Activated T-cell treated with anti-CD3 and anti-CD28 coated beads for 1 hour (primary cell): Measurements from ENCODE around the gene ATP9A.

ENCODE experiments used
- DNase-seq: peaks from one replicate; pipeline ENCODE4 v3.0.0-alpha.2; 2020; ENCODE audit warnings: low read depth

Gene ATP9A

DNA sequence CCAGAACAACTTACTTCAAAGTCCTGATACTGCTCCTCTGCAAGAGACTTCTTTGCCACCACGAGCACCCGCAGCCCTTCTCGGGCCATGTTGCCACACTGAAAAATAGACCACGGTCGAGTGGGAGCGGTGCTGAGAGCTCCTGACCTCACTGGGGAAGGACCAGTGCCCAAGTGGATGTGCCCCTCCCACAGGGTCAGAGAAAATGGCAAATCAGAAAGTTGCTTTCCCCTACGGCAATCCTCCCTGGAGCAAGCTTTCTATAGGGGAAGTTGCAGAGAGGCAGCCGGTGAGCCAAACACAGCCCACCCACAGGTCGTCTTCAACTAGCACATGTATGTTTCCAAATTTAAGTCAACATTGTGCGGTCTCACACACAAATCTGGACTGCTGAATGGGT is 140.6 kb downstream of the ATP9A start:
- DNase-seq: no peak

DNA sequence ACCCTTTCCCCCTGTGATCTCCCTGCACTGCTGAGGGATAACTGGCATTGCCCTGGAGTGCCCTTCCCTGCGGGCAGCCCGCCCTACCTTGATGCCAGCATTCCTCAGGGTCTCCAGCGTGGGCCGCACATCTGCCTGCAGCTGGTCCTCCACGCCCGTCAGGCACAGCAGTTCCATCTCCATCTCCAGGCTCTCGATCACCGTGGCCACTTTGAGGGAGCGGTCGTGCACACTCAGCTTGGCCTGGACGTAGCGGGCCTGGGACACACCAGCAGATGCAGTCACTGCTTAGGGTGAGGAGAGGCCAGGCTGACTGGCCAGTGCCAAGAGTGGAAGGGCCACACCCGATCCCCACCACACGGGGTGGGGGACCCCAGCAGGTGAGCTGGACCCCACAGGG is 143.1 kb downstream of the ATP9A start:
- DNase-seq: no peak

DNA sequence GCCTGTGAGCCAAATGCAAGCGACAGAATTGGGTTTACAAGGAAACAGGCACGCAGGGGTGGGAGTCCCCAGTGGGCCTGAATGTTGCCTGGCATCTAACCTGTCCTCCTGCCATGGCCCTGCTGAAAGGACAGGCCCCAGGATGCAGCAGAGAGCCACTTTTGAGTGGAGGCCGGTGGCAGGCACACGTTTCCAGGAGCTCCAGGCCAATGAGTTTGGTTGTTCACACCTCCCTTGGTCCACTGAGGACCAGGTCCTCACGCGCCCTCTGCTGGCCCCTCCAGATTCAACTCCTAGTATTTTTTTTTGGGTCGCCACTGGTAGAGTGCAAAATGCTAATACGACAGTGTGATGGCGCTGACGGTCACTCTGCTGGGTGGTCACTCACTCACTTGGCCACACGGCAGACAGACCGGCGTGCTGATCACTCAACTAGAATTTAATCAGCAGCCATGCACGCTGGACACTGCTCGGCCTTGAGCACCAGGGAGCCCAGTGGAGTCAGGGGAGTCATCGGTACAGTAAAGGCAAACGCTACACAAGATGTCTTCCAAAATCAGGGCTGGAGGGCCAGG is 143.9 kb downstream of the ATP9A start:
- peak; percentile 47 for DNase-seq

DNA sequence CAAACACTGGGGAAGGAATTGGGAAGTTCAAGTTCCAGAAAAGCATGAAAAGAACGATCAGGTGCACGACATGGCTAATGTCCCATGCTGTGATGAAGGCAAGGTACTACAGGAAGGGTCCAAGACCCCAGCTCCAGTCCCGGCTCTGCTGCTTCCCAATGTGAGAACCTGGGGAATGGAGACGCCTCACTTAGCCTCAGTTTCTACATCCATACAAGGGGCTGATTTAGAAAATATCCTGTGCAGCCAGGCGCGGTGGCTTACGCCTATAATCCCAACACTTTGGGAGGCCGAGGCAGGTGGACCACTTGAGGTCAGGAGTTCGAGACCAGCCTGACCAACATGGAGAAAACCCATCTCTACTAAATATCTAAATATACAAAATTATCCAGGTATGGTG is 144.9 kb downstream of the ATP9A start:
- DNase-seq: no peak

DNA sequence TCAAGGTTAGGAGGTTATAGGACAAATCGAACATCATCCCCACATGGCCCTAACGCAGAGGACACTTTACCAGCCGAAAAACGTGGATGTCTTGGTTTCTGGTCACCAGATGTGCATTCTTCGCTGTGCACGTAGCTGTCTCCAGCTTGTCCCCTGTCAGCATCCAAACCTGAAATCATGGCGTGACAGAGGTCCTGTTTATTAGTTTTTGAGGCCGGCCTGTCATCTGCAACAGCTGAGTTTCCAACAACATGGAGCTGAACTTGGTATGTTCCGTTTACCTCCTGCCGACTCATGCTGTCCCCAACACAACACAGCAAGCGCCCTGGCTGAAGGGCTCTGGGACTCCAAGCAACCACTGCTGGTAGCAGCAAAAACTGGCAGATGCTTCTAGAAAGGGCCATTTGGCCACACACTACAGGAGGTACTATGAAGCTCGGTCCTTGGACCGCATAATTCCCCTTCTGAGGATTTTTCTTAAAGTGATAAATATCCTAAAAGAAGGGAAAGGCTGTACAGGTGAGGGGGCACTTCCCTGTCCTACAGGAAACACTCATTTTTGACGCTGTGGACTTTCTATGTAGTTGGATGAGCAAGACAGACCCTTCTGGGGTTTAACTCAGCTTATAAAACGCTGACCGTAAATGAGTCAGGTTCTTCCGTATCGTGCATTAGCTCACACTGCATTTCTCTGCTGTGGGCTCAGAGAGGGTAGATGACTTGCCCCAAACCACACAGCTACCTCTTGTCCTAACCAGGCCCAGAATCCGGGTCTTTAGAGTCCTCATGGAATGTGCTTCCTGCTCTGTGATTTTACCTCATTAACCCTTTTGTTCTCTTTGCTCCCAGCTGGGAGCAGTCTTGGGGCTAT is 146.0 kb downstream of the ATP9A start:
- DNase-seq: no peak

DNA sequence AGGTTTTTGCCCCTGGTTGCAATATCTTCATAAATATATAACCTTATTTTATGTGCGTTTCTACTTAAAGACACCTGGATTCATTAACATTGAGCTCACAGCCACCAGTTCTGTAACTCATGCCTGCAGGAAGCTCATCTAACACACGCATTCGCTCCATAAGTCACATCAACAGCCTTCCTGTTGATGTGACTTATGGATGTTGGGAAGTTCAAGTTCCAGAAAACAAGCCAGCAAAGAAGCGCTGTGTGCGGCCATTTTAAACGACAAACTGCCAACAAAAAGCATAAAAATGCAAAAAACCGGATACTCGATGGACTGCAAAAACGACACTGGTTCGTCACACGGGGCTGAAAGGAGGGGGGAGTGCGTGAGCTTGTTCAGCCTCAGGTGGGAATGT is 147.8 kb downstream of the ATP9A start:
- DNase-seq: no peak

DNA sequence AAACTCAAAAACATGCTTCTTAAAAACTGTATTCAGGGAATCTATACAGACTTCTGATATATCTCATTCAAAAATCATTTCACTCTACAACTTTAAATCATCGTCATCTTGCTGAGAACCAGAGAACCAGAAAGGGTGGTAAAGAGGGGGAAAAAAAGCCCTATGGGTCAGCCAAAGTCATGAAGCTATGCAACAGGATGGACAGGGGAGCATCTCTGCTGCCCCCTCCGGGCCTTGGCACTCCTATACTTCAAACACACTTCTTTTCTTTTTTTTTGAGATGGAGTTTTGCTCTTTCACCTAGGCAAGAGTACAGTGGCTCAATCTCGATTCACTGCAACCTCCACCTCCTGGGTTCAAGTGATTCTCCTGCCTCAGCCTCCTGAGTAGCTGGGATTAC is 152.1 kb downstream of the ATP9A start:
- DNase-seq: no peak

DNA sequence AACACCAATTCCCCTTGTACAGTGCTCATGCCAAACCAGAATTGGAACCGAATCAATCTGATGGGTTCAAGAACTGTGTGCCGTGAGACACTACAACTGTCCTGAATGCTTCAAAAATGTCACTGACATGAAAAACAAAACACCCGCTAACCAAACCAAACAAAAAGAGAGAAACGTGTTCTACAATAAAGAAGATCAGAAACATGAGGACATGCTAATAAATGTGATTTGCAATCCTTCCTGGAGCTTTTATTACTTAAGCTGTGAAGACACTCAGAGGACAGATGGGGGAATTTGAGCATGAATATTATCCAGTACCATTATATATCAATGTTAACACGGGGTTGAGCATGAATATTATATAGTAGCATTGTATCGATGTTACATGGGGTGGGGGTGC is 153.5 kb downstream of the ATP9A start:
- DNase-seq: no peak

DNA sequence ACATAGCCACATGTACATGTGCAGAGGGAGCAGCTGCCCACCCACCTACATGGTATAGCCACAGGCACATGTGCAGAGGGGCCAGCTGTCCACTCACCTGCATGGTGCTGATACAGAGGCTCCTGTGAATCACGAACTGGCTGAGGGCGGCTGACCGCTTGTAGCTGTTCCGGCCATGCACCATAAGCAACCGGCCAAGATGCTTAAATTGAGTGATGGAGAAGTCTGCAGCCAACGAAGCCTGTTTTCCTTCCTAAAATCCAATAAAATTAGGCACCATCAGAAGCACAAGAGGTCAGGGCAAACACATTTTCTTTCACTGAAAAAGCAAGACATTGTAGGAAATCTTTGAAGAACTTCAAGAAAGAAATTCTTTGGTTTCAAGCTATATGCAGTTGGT is 154.6 kb downstream of the ATP9A start:
- no peak for DNase-seq

DNA sequence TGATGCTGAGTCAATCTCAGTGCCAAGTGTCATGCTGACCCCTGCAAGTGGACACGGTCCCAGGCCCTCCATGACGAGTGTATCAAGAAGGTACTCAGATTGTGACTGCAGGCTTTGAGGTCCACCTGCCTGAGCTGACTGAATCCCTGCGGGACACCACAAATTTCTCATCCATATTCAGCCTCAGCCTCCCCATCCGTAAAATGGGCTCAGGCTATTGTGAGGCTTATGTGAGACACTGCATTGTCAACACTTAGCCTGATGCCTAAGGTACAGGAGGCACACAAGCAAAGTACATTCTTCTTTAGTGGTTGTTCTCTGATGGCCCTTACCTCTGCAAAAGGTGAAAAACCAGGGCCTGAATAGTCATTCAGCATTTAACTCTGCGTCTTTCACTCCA is 155.3 kb downstream of the ATP9A start:
- DNase-seq: no peak

DNA sequence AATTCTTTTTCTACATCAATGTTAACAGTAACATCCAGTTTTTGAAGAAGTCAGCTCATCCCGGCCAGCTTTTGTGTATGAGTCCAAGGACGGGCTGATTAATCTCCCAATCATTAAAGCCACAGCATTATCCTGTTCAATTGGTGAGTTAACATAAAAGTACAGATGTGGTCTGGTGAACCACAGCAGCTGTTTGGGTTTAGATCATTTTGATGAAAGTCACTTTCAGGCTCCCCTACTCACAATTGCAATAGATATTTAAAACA is 156.6 kb downstream of the ATP9A start:
- DNase-seq: no peak

DNA sequence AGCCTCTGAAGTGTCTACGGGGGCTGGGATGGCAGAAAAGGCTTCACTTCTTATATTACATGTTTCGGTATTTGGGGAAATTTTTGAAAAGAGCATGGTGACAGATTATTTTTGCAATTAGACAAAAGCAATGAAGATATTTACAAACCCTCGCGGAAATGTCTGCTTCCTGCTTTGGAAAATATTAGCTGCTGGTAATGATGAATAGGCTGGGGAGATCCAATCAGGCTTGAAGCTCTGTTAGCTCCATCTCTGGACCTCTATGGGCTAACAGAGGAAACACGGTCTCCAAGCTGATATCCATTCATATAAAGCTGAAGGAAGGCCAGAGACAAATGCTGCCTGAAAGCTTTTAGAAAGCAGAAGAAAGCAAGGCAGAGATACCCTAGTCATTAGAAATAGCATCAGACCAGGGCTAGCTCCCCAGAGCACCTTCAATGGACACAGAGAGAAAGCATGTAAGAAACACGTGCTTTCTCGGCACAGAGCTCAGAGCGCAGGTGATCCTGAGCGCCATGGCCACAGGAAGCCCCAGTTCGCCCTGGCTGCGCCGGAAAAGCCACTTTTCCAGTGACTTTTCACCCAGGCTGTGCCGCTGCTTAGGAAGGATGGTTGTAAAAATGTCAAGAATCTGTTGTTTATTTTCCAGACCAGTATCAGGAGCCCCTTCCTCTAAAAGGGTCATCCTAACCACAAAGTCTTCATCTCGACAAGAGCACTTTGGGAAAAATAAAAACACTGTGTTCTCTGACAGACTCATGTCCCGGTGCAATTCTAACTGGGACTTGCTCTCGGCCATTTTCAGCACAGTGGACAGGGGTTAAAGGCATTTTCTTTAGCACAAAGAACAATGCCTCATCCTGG is 157.2 kb downstream of the ATP9A start:
- DNase-seq: no peak

DNA sequence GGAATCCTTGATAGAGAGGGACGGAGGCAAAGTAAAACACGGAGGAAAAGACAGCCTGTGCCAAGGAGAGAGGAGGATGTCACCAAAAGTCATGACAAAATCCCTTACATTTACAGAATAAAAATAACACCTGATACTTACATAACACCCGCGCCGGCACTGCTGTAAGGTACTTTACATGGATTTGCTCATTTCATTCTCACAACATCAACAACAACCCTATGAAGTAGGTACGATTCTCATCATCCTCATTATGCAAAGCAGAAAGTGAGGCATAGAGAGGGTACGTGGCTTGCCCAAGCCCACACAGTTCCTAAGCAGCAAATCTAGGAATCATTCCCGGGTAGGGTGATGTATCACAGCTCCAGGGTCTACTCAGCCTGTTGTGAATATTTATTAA is 158.1 kb downstream of the ATP9A start:
- no peak for DNase-seq

DNA sequence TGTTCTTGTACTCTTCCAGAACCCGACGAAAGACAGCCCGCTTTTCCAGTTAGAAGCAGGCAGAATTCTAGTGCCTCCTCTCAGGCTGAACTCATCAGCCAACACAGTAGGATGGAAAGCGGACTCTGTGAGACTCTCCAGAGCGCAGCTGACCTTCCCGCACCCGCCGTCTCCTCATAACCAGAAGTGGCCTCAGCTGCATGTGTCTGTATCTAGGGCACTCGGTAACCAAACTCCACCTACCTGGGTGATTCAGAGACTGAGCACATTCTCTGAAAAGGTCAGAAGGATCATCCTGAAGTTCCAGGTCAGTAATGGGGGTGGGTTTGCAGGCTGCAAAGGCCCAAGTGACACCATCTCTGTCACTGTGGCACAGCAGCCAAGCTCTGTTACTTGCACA is 158.9 kb downstream of the ATP9A start:
- no peak for DNase-seq

DNA sequence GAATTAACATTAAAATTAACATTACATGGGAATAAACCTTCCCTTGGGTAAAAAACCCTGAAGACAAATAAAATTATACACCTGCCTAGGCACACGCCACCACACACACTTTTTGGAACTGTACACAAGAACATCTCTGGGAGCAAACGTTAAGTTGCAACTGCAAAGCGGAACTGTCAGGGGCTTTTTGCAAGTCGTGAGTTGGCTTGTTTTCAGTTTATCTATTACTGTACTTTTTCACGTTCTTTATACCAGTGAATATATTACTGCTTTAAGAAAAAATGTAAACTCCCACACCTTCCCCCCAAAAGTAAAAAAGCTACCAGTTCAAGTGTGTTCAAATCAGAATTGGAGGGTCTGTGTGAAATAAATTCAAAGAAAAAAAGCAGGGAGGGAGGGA is 160.1 kb downstream of the ATP9A start:
- no peak for DNase-seq

DNA sequence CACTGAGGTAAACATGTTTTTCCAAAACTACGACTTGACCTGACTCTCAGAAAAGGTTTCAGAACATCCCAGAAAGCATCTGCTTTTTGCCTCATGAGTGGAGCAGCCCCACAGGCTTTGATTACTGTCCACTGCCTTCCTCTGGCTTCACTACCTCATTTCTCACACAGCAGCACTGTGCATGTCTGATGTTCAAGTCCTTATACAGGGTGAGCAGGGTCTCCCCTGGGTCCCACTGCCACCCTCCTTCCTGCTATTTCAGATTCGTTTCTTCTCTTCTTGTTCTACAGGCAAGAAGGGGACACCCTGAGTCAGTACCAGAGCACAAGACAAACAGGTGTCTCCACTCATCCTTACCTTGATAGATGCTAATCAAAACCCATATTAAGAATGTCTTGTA is 161.0 kb downstream of the ATP9A start:
- DNase-seq: no peak

DNA sequence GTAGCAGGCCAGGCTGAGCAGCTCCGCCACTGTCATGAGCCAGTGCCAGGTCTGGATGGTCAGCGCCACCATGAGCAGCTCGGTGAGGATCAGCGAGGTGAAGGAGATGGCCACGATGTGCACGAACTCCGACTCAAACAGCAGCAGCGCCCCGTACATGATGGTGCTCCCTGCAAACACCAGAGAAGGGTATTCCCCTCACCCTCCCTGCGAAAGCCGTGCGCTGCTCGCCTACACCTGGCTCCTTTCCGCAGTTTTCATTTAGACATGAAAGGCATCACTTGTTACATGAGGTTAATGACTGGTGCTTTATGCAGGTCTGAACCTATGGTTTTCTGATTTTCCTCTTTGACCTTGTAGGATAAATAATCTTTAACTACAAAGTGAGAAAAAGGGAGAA is 163.3 kb downstream of the ATP9A start:
- DNase-seq: no peak

DNA sequence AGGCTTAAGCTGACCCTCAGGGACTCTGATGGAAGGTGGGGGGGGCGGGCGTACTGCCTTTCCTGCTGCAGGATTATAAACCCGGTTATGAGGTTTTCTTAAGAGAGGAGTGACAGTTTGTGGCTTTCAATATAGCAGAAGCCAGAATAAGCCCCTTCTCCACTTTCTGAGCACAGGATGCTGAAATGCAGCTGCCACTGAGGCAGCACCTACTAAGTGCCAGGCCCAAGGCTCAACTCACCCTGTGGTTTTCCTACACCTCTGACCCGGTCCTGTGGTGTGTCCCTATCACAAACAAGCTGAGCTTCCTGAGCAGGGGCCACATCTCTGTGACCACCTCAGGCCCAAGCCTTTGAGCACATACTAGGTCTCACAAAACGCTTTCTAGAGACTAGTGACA is 166.1 kb downstream of the ATP9A start:
- DNase-seq: no peak

DNA sequence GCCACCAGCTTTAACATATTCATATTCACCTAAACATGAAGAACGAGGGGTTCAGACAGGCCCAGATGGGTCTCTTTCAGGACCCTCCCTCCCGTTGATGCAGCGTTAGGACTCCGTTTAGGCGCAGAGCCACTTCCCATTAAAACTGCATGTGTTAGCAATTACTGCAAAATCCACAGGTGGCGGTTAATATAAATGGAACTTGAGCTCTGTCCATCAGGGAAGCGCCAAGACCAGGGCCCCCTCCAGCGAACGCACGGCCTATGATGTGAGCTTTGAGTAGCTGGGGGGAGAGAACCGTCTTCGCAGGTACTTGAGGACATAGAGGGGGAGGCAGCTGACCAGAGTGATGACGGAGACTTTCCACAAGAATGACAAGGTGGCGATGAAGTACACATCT is 167.2 kb downstream of the ATP9A start:
- no peak for DNase-seq

DNA sequence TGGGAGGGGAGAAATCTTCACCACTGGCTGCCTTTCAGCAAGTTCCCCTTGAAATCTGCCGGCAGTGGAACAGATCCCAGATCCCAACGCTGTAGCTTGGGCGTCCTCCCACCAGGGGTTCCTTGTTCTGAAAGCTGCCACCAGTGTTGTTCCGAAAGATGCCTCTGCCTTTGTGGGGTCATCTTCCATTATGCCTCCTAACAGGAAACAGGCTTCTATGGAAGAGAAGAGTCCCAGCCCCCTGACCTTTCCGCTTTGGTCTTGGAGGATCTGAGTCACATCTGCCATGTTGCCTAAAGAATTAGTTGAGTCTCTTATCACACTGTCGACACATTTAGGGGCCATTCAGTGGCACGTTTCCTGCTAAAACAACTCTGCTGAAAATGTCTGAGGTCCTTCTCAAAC is 168.2 kb downstream of the ATP9A start:
- no peak for DNase-seq

DNA sequence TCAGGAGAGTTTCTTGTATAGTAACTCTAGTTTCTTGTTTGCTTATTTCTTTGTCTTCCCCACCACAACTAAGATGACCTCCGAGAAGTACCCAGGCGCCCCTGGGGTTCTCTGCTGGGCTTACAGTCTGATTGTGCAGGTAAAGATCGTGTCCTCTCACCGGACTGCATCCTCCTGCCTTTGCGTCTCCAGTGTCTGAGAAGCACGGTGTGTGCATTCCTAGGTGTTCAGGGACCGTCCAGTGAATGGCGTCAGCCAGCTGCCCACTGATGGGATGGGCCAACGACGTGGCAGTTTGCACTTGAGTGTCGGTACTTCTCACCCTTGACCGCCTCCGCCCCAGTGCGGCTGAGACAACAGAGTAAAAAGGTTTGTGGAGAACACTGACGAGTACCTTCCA is 169.6 kb downstream of the ATP9A start:
- no peak for DNase-seq

DNA sequence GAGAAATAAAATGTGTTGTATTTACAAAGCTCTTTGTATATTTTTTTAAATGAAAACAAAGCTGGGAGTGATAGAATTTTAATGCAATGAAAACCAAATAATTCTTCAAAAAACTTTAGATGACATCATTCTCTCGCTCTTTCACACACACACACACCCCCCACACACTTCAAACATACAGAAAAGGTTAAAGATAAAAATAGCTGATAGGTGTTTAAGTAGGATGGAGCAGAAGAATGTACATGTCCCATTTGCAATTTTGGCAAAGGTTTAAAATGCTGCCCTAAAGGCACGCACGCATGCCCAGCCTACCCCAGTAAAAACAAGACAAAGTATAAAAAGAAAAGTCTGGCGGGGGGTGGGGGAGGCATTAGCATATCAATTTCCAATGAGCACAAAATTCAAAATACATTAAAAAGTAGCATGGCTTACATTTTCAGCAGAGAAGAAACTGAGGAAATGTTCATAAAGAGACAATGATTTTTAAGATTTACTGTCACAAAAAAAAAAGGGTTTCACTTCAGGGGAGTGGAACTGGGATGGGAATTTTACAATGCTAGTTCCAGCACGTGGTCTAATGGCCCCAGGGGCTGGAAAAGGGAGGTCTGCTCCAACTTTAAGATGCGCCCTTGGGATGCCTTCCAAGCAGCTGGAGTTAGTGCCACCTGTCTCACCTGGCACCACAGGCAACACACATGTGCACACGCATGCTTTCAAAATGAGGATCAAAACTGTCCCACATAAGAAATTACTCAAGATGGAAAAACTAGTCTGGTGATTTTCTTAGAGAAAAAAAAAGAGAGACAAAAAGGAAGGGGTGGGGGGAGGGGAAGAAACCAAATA is 170.6 kb downstream of the ATP9A start:
- DNase-seq: no peak
